HL-60 (cell line): ENCODE results near the gene MRPS18A.
"Not testable (repeated sequence)": the region's sequence is repeated elsewhere in the genome, so short reads cannot be mapped to it uniquely, and the experiment has no call there.

Source experiments
- CTCF ChIP-seq: IDR thresholded peaks from one replicate; pipeline ENCODE4 v1.5.1; 2011; ENCODE audit warnings: low read length, control low read depth, inconsistent platforms; ENCODE audit not compliant: insufficient read depth
- POLR2AphosphoS5 ChIP-seq: IDR thresholded peaks from 2 replicates; pipeline ENCODE4 v1.6.1; 2012; ENCODE audit warnings: low read depth

- TF ChIP-seq CTCF, POLR2AphosphoS5: not testable (repeated sequence)
These were observed 13.5 kb upstream of the MRPS18A start for GRCh38 chr6:43700939-43701560.
